Breast epithelium (tissue), 4 donors: ENCODE results near the gene PHB1. TPM values are rescaled to one million over a fixed set of nuclear protein-coding genes. Genes with fewer than 3 reads are reported as not detected.
"Not testable (repeated sequence)": the region's sequence is repeated elsewhere in the genome, so short reads cannot be mapped to it uniquely, and the experiment has no call there.

Experiments used
- DNase-seq, 2 donors: peaks; one replicate each; pipeline ENCODE4 v3.0.0-alpha.2; 2019; ENCODE audit warnings: low spot score in 2 of 2
- H3K27ac ChIP-seq, 2 donors: fragments of 200-600 bp; sonication (generic) in 1 of 2; one replicate each; pipeline ENCODE4 v1.5.1; 2016 to 2019; ENCODE audit warnings: mild to moderate bottlenecking in 1 of 2
- H3K27me3 ChIP-seq, 2 donors: fragments of 200-600 bp; sonication (generic) in 1 of 2; one replicate each; pipeline versions ENCODE4 v1.5.1 to v1.6.0; 2017 to 2019; ENCODE audit warnings: control low read depth in 1 of 2, mild to moderate bottlenecking in 1 of 2
- H3K36me3 ChIP-seq: fragments of 200-600 bp; one replicate; pipeline ENCODE4 v1.5.1; 2019
- H3K4me1 ChIP-seq, 2 donors: fragments of 200-600 bp; sonication (generic); one replicate each; pipeline ENCODE4 v1.5.1; 2016 to 2019; ENCODE audit warnings: control low read depth in 1 of 2
- H3K4me3 ChIP-seq, 3 donors: fragments of 200-600 bp; sonication (generic); 1 replicate in 2 of 3; 2 replicates in 1 of 3; pipeline ENCODE4 v1.5.1; 2016 to 2019; ENCODE audit warnings: mild to moderate bottlenecking in 3 of 3, moderate library complexity in 2 of 3
- H3K9me3 ChIP-seq, 2 donors: fragments of 200-600 bp; sonication (generic) in 1 of 2; one replicate each; pipeline ENCODE4 v1.5.1; 2016 to 2019; ENCODE audit warnings: control low read depth in 1 of 2
- POLR2A ChIP-seq: fragments of 450-650 bp; IDR thresholded peaks from one replicate; pipeline ENCODE4 v1.6.1; 2016; ENCODE audit warnings: antibody characterized with exemption, mild to moderate bottlenecking, moderate library complexity
- POLR2AphosphoS5 ChIP-seq, 3 donors: sonication (generic); formaldehyde crosslinking; IDR thresholded peaks; one replicate each; pipeline ENCODE4 v1.6.1; 2017; ENCODE audit warnings: antibody characterized with exemption in 3 of 3
- intact Hi-C: fragments of 100-400 bp; cut with DNase I; formaldehyde crosslinking; loops from one replicate; pipeline ENCODE4 v1.15.1; 2023; ENCODE audit warnings: low total_unique reads
- total RNA-seq, 3 donors: library from RNA; depleted of rRNA; stranded (reverse); fragments of >200 nt; gene quantifications; one replicate each; pipeline ENCODE4 v1.1.0, GENCODE V29; 2016
- TF ChIP-seq, protein P1 (sequence below), 3 donors: fragments of 450-650 bp; IDR thresholded peaks; one replicate each; pipeline ENCODE4 v1.5.1; 2016 to 2017; ENCODE audit warnings: antibody characterized with exemption in 3 of 3, mild to moderate bottlenecking in 3 of 3, moderate library complexity in 3 of 3

PHB1 gene
- total RNA-seq, 3 donors from 2014 or later = 100 to 110 (median 108) TPM

DNA sequence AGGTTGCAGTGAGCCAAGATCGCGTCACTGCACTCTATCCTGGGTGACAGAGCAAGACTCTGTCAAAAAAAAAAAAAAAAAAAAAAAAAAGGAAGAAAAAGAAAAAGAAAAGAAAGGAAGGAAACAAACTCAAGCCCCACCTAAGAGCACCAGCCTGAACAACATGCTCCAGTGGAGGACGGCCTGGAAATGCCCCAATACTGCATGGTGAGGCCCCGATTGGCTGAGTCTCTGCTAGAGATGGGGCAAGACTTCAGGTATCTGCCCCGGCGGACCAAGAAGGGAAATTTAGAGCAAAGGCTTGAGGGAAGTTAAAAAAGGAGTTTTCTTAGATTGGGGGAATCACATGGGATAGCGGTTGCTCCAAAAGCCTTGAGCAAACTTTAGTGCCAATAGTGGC lies 42.3 kb downstream of the PHB1 start:
- Histone ChIP-seq H3K4me3 (no peak overlapping the region), H3K27ac (no peak overlapping the region), H3K9me3 (no peaks in the 10 kb centered on the region), H3K4me1 (no peaks in the 10 kb centered on the region), H3K27me3 (no peaks in the 10 kb centered on the region), H3K36me3 (no peaks in the 10 kb centered on the region)
- no peak for DNase-seq
- no peak for TF ChIP-seq POLR2AphosphoS5 (IDR thresholded peaks at IDR 0.05)
- TF ChIP-seq, protein P1, sequence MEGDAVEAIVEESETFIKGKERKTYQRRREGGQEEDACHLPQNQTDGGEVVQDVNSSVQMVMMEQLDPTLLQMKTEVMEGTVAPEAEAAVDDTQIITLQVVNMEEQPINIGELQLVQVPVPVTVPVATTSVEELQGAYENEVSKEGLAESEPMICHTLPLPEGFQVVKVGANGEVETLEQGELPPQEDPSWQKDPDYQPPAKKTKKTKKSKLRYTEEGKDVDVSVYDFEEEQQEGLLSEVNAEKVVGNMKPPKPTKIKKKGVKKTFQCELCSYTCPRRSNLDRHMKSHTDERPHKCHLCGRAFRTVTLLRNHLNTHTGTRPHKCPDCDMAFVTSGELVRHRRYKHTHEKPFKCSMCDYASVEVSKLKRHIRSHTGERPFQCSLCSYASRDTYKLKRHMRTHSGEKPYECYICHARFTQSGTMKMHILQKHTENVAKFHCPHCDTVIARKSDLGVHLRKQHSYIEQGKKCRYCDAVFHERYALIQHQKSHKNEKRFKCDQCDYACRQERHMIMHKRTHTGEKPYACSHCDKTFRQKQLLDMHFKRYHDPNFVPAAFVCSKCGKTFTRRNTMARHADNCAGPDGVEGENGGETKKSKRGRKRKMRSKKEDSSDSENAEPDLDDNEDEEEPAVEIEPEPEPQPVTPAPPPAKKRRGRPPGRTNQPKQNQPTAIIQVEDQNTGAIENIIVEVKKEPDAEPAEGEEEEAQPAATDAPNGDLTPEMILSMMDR (IDR thresholded peaks at IDR 0.05) = no peak
- TF ChIP-seq POLR2A = no peak
- intact Hi-C loops = no loop called here

DNA sequence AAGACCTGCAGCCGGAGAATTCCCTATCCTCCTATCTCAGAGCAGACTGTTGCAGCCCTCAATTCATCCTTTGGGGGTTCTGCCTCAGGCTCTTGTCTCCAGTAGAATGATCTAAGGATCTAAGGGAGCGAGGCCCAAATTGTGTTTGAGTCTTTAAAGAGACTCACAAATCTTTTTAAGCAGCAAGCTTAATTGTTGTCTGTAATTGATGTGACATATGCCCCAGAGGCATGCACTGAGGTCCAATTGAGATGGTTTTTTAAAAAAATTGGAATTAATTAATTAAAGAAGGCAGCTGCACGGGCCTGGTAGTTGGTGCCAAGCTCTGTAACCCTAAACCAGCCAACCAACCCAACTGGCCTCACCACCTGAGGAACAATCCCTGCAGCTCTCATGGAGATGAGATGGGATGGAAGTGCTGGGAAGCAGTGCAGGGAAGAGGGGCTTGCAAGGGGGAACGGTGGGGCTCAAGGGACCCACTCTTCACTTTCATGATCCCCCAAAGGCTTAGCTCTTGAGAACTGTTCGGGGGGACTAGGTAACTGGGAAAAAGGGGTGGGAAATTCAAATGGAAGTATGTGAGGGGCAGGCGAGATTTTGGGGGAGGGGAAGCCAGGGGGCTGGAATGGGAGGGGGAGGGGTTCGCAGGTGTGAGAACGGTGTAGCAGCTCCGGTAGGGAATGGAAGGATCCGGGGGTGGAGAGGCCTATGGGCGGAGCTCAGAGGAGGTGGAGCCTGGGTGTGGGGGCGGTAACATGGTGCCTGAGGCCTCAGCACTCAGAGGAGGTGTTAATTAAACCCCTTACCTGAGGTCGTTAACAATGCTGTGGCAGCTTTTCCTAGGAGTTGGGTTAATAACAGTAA lies 43.5 kb downstream of the PHB1 start:
- TF ChIP-seq POLR2AphosphoS5 (IDR thresholded peaks at IDR 0.05) (no peak), POLR2A (no peak)
- TF ChIP-seq, protein P1 (IDR thresholded peaks at IDR 0.05) = no peak
- intact Hi-C loops = no loop called here
- Histone ChIP-seq H3K9me3 (no peaks in the 10 kb centered on the region), H3K36me3 (no peaks in the 10 kb centered on the region), H3K27ac (peak overlapping the region in 1 of 2 donors; percentile 20), H3K4me3 (no peak overlapping the region), H3K4me1 (no peaks in the 10 kb centered on the region), H3K27me3 (no peaks in the 10 kb centered on the region)
- no peak for DNase-seq

DNA sequence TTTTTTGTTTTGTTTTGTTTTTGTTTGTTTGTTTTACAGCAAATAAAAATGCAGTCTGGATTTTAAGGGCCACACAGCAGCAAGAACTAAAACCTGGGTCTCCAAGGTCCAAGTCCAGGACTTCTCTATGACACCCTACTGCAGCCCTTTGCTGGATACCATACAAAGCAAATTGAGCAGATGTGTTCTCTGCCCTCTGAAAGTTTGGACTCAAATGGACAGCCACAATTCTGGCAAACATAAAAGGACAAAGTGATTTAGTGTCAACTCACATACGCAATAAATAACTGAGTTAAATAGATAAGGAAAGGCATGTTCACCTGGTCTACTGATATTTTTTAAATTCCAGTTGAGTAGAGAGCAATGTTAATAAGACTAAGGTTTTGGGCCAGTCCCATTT lies 44.9 kb downstream of the PHB1 start:
- intact Hi-C loops = no loop called here
- H3K27ac ChIP-seq = no peak overlapping the region
- H3K9me3 ChIP-seq = no peaks in the 10 kb centered on the region
- no peak overlapping the region for H3K4me3 ChIP-seq
- no peak for DNase-seq
- no peaks in the 10 kb centered on the region for H3K27me3 ChIP-seq
- no peaks in the 10 kb centered on the region for H3K36me3 ChIP-seq
- TF ChIP-seq POLR2A (no peak), POLR2AphosphoS5 (IDR thresholded peaks at IDR 0.05) (no peak)
- TF ChIP-seq, protein P1 (IDR thresholded peaks at IDR 0.05) = no peak
- H3K4me1 ChIP-seq = no peaks in the 10 kb centered on the region

DNA sequence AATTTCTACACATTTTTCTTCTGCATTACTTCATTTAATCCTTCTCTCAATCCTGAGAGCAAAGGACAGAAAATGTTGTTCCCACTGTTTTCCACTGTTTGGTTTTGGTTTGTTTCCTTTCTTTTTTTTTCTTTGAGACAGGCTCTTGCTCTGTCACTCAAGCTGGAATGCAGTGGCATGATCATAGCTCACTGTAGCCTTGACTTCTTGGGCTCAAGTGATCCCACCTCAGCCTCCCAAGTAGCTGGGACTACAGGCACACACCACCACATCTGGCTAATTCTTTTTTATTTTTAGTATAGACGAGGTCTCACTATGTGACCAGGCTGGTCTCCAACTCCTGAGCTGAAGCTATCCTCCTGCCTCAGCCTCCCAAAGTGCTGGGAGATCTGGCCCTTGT lies 45.6 kb downstream of the PHB1 start:
- Histone ChIP-seq H3K4me1 (no peaks in the 10 kb centered on the region), H3K4me3 (no peak overlapping the region), H3K27me3 (no peaks in the 10 kb centered on the region), H3K36me3 (no peaks in the 10 kb centered on the region), H3K9me3 (no peaks in the 10 kb centered on the region), H3K27ac (no peak overlapping the region)
- DNase-seq = no peak
- intact Hi-C loops = no loop called here
- TF ChIP-seq POLR2A (no peak), POLR2AphosphoS5 (IDR thresholded peaks at IDR 0.05) (no peak)
- TF ChIP-seq, protein P1 (IDR thresholded peaks at IDR 0.05) = no peak

DNA sequence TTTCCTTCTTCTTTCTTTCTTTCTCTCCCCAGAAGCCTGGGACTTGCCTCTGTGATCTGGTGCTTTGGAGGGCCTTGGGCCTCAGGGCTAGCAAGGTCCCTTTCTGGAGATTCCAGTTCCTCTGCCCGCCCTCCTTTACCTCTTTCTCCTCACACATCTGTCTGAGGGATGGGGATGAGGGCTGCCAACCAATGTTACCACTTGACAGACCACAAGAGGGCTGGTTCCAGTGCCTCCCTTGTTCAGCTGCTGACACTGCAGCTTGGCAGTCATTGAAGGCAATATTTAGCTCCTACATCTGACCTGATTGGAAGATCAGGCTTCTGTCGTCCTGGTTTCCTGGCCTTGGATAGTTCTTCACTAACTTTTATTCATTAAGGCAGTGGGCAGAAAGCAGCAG lies 49.0 kb downstream of the PHB1 start:
- Histone ChIP-seq H3K4me3 (no peak overlapping the region), H3K9me3 (no peaks in the 10 kb centered on the region), H3K27ac (peak overlapping the region in 1 of 2 donors; percentile 38), H3K4me1 (no peaks in the 10 kb centered on the region), H3K36me3 (no peaks in the 10 kb centered on the region), H3K27me3 (no peaks in the 10 kb centered on the region)
- TF ChIP-seq POLR2AphosphoS5 (IDR thresholded peaks at IDR 0.05) (no peak), POLR2A (no peak)
- TF ChIP-seq, protein P1 (IDR thresholded peaks at IDR 0.05) = peak in 2 of 3 donors; percentile 8 to 10
- intact Hi-C loops = no loop called here
- no peak for DNase-seq

DNA sequence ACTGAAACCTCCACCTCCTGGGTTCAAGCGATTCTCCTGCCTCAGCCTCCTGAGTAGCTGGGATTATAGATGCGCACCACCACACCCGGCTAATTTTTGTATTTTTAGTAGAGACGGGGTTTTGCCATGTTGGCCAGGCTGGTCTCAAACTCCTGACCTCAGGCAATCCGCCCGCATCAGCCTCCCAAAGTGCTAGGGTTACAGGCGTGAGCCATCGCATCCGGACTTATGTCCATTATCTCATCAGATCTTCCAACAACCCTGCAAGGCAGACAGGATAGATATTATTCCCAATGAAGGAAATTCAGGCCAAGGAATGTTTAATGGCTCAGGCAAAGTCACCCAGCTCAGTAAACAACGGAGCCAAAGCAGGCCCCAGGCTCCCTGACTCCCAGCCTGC lies 49.6 kb downstream of the PHB1 start:
- H3K36me3 ChIP-seq, DNase-seq, H3K27me3 ChIP-seq, H3K9me3 ChIP-seq, intact Hi-C loops, H3K4me3 ChIP-seq, H3K4me1 ChIP-seq: not testable (repeated sequence)
- H3K27ac ChIP-seq = peak overlapping the region; percentile 38 to 43
